Heart right ventricle (tissue), 16 donors: ENCODE data around the gene CDH23. TPM values are rescaled to one million over a fixed set of nuclear protein-coding genes. Genes with fewer than 3 reads are reported as not detected.

Experiments used
- ATAC-seq, 8 donors: fragments of 200-7000 bp; cut with Tn5 transposase; one replicate each; pipeline ENCODE4 v1.9.1; 2020; ENCODE audit warnings: mild to moderate bottlenecking in 8 of 8, moderate library complexity in 8 of 8, moderate number of reproducible peaks in 1 of 8
- DNase-seq, 2 donors: peaks; one replicate each; pipeline ENCODE4 v3.0.0-alpha.2; 2020
- H3K27ac ChIP-seq, 10 donors: fragments of 200-600 bp; sonication (generic) in 2 of 10; one replicate each; pipeline versions ENCODE4 v1.5.0 to v1.8.0; 2020 to 2022; ENCODE audit warnings: mild to moderate bottlenecking in 3 of 10
- H3K27me3 ChIP-seq, 7 donors: fragments of 200-600 bp; one replicate each; pipeline ENCODE4 v1.8.0; 2021 to 2022; ENCODE audit warnings: mild to moderate bottlenecking in 2 of 7
- H3K36me3 ChIP-seq, 9 donors: fragments of 200-600 bp; sonication (generic) in 1 of 9; one replicate each; pipeline versions ENCODE4 v1.5.0 to v1.8.0; 2020 to 2022; ENCODE audit warnings: mild to moderate bottlenecking in 2 of 9
- H3K4me1 ChIP-seq, 9 donors: fragments of 200-600 bp; sonication (generic) in 1 of 9; one replicate each; pipeline versions ENCODE4 v1.5.0 to v1.8.0; 2020 to 2022; ENCODE audit warnings: mild to moderate bottlenecking in 4 of 9
- H3K4me3 ChIP-seq, 10 donors: fragments of 200-600 bp; sonication (generic) in 2 of 10; one replicate each; pipeline versions ENCODE4 v1.5.0 to v1.8.0; 2020 to 2022; ENCODE audit warnings: mild to moderate bottlenecking in 7 of 10, moderate library complexity in 2 of 10
- H3K9me3 ChIP-seq, 11 donors: fragments of 200-600 bp in 10 of 11; sonication (generic) in 2 of 11; one replicate each; pipeline versions ENCODE4 v1.5.0 to v1.8.0; 2013 to 2022; ENCODE audit warnings: mild to moderate bottlenecking in 2 of 11, control low read depth in 1 of 11, moderate library complexity in 1 of 11
- CTCF ChIP-seq, 9 donors: fragments of 200-600 bp; sonication (generic) in 2 of 9; IDR thresholded peaks; one replicate each; pipeline versions ENCODE4 v1.5.0 to v1.8.0; 2021 to 2022; ENCODE audit warnings: antibody characterized with exemption in 9 of 9, mild to moderate bottlenecking in 5 of 9, moderate library complexity in 1 of 9
- WGBS, 2 donors: extraction: QIAGEN DNeasy Blood & Tissue Kit; methylation state at CpG; one replicate each; pipeline ENCODE4 v1.1.7; 2013; ENCODE audit warnings: inconsistent platforms in 1 of 2; 5-methylcytosine and 5-hydroxymethylcytosine counted together
- intact Hi-C, 10 donors: fragments of 100-400 bp; cut with DNase I; formaldehyde crosslinking; loops; one replicate each; pipeline versions ENCODE4 v1.11.1 to v1.14.2; 2022
- polyA plus RNA-seq, 2 donors: library from polyadenylated mRNA; stranded (reverse); fragments of 200-250 nt; gene quantifications; one replicate each; pipeline ENCODE4 v1.2.3, GENCODE V29; 2013
- total RNA-seq, 10 donors: library from RNA; stranded (reverse); fragmentation: NEBNext Ultra II Directional in 3 of 10; extraction: Animal tissue kit (Norgen Biotek cat#: 25700) in 3 of 10; gene quantifications; one replicate each; pipeline versions ENCODE4 v1.2.1 to v1.2.4, GENCODE V29; 2021 to 2023
- donor health status: Arrhythmogenic right ventricular cardiomyopathy.
- donor health status: ischemic (EF 13 %, LVEDD 7.1; RV severe dilation, severe dysfunction).
- donor health status: healthy with polysubstance abuse.
- donor health status: DM: no; HTN: yes; CAD: no.
- donor health status: DM: no; HTN: no; CAD: no.
- donor health status: ischemic (EF 25% LVEDD 6.9; RV normal size, moderate dysfunction).
- donor health status: ischemic (EF 25% LVEDD 5.7; RV mildly dilated, moderate dysfunction).
- donor health status: healthy.
- donor health status: DM: yes; HTN: yes; CAD: no.
- donor health status: Ischemic cardiomyopathy.
- donor health status: ischemic (EF 35%, LVEDD 5.7; RV mildly dilated, moderate dysfunction).
- donor health status: nonischemic (EF 11% LVEDD 7.7; RV severe dilation, severe dysfunction).
- donor health status: DM: yes; HTN: yes; CAD: no.
- donor health status: PGD.
- donor health status: ischemic (EF 29% LVEDD 5.4; RV normal size, mild dysfunction).
- donor health status: nonischemic (EF 23%, LVEDD 6.1; RV moderate dilation, normal function).

CDH23 gene
- total and polyA plus RNA-seq, 12 donors, result 1.1 to 7.7 (median 4.6) TPM

DNA sequence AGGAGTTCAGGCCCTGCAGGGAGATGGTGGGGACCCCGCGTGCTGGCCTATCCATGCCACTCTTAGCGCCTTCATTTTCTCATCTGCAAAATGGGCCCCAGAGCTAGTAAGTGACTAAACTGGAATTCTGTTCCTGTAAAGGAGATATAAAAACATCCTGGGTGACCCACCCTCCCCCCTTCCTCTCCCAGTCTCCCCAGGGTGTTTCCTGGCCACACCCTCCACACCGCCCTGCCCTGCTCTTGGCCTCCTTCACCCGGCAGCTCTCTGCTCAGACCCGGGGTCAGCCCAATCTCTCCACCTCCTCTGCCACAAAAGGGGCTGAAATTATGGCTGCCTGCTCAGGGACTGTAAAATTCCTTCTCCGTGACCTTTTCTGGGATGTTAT lies 252.2 kb downstream of the CDH23 start:
- ATAC-seq, result no peak
- intact Hi-C loops, result no loop called here

DNA sequence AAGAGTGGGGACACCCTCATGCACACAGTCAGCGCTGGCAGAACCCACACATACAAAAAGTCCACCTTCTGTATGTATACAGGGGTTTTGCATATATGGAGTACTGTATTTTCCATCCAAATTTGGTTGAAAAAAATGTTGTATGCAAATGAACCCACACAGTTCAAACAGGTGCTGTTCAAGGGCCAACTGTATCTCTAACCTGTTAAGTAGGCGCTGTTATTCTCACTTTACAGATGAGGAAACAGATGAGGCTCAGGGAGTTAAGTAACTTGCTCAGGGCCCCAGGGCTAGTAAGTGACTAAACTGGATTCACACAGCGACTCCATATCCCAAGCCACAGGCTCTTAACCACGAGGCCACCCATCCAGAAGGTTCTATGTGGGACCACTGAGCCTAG lies 252.9 kb downstream of the CDH23 start:
- Histone ChIP-seq H3K36me3 (no peaks in the 10 kb centered on the region), H3K27me3 (no peaks in the 10 kb centered on the region), H3K4me3 (no peak overlapping the region), H3K9me3 (no peaks in the 10 kb centered on the region), H3K27ac (no peak overlapping the region), H3K4me1 (peaks cover 0 to 3% (median 0%) of the 10 kb centered on the region in 9 donors)
- 78 to 89% methylated on average over 4 of the region's 4 CpGs for WGBS, 2 donors
- no peak for ATAC-seq
- no peak for TF ChIP-seq CTCF (IDR thresholded peaks at IDR 0.05)
- intact Hi-C loops, result no loop called here
- no peak for DNase-seq

More for the DNA sequence above, 252.2 kb downstream of the CDH23 start:
- no peaks in the 10 kb centered on the region for H3K36me3 ChIP-seq
- H3K4me1 ChIP-seq, result peaks cover 0 to 3% (median 0%) of the 10 kb centered on the region in 9 donors
- no peak for TF ChIP-seq CTCF (IDR thresholded peaks at IDR 0.05)
- no peak for DNase-seq
- WGBS, 2 donors, result 80 to 83% methylated on average over 7 of the region's 7 CpGs
- no peaks in the 10 kb centered on the region for H3K9me3 ChIP-seq
- H3K4me3 ChIP-seq, result no peak overlapping the region
- no peaks in the 10 kb centered on the region for H3K27me3 ChIP-seq
- H3K27ac ChIP-seq, result no peak overlapping the region

- Histone ChIP-seq H3K9me3 (no peaks in the 10 kb centered on the region), H3K27ac (no peak overlapping the region), H3K4me3 (no peak overlapping the region), H3K4me1 (peaks cover 0 to 3% (median 0%) of the 10 kb centered on the region in 9 donors), H3K27me3 (no peaks in the 10 kb centered on the region), H3K36me3 (no peaks in the 10 kb centered on the region)
- WGBS, 2 donors, result 95 to 96% methylated on average over 7 of the region's 7 CpGs
- DNase-seq (no peak), ATAC-seq (no peak)
- TF ChIP-seq CTCF (IDR thresholded peaks at IDR 0.05), result no peak
- intact Hi-C loops, result no loop called here
Observed at GRCh38 chr10:71650397-71650796, 253.7 kb downstream of the CDH23 start.

DNA sequence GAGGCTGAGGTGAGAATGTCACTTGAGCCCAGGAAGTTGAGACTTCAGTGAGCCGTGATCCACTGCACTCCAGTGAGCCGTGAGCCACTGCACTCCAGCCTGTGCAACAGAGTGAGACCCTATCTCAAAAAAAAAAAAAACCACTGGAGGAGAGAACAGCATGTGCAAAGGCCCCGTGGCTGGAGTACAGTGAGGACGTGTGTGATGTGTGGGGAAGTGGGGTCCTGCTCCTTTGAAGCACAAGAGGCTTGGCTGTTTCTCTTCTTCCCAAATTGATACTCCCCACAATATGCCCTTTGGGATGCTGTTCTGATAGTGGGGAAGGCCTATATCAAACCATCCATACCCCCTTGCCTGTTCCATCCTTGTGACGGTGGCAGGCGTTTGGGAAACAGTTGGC lies 254.7 kb downstream of the CDH23 start:
- Histone ChIP-seq H3K4me3 (no peak overlapping the region), H3K27ac (no peak overlapping the region), H3K9me3 (no peaks in the 10 kb centered on the region), H3K4me1 (peaks cover 0 to 3% (median 0%) of the 10 kb centered on the region in 9 donors), H3K27me3 (no peaks in the 10 kb centered on the region), H3K36me3 (no peaks in the 10 kb centered on the region)
- DNase-seq, result no peak
- 95% methylated on average over 6 of the region's 6 CpGs for WGBS, 2 donors
- no peak for ATAC-seq
- intact Hi-C loops, result no loop called here
- no peak for TF ChIP-seq CTCF (IDR thresholded peaks at IDR 0.05)
